ENCODE results near the gene ZNF385D. TPM values are rescaled to one million over a fixed set of nuclear protein-coding genes. Genes with fewer than 3 reads are reported as not detected.

ZNF385D gene
- total and polyA plus RNA-seq, 12 donors: 0.09 to 1.3 (median 0.63) TPM

- intact Hi-C loops (cut with DNase I): loop anchor here in 1 of 2 donors (10.0 kb wide), 1 partner anchor 363 kb away; no protein-coding TSS in a partner anchor
- 33 to 43% (median 35%) methylated on average over 6 of the region's 6 CpGs for WGBS, 4 donors
- no peaks in the 10 kb centered on the region for H3K36me3 ChIP-seq (replicated peaks in 1 of 2)
- H3K9me3 ChIP-seq (replicated peaks in 1 of 3): no peaks in the 10 kb centered on the region
- no peak for DNase-seq
- no peaks in the 10 kb centered on the region for H3K27me3 ChIP-seq
- TF ChIP-seq CTCF (IDR thresholded peaks at IDR 0.05) (no peak), POLR2A (IDR thresholded peaks at IDR 0.05) (no peak)
- H3K4me3 ChIP-seq: no peak overlapping the region
- H3K27ac ChIP-seq: no peak overlapping the region
- no peaks in the 10 kb centered on the region for H3K4me1 ChIP-seq (replicated peaks in 1 of 2)
Observed at GRCh38 chr3:21751886-21752285, 876 bp upstream of the ZNF385D start.

- no peak overlapping the region for H3K27ac ChIP-seq
- no peak for DNase-seq
- 33 to 35% (median 35%) methylated on average over 8 of the region's 8 CpGs for WGBS, 4 donors
- H3K27me3 ChIP-seq: no peaks in the 10 kb centered on the region
- intact Hi-C loops (cut with DNase I): loop anchor here in 1 of 2 donors (10.0 kb wide), 1 partner anchor 365 kb away; no protein-coding TSS in a partner anchor
- peak overlapping the region in 1 of 4 donors; percentile 26 for H3K4me3 ChIP-seq
- TF ChIP-seq POLR2A (IDR thresholded peaks at IDR 0.05) (no peak), CTCF (IDR thresholded peaks at IDR 0.05) (no peak)
- H3K9me3 ChIP-seq (replicated peaks in 1 of 3): no peaks in the 10 kb centered on the region
- H3K4me1 ChIP-seq (replicated peaks in 1 of 2): no peaks in the 10 kb centered on the region
- H3K36me3 ChIP-seq (replicated peaks in 1 of 2): no peaks in the 10 kb centered on the region
Observed at GRCh38 chr3:21750080-21750696, 822 bp downstream of the ZNF385D start.

- Histone ChIP-seq H3K27me3 (no peaks in the 10 kb centered on the region), H3K36me3 (replicated peaks in 1 of 2) (no peaks in the 10 kb centered on the region), H3K4me3 (no peak overlapping the region), H3K9me3 (replicated peaks in 1 of 3) (no peaks in the 10 kb centered on the region), H3K27ac (no peak overlapping the region), H3K4me1 (replicated peaks in 1 of 2) (no peaks in the 10 kb centered on the region)
- 73 to 78% (median 76%) methylated on average over 5 of the region's 5 CpGs for whole genome bisulfite sequencing, 4 donors
- intact Hi-C loops (cut with DNase I): no loop called here
- DNase-seq: no peak
- no peak for TF ChIP-seq POLR2A (IDR thresholded peaks at IDR 0.05)
- TF ChIP-seq CTCF (IDR thresholded peaks at IDR 0.05): no peak
Observed at GRCh38 chr3:21747966-21748555, 2.9 kb downstream of the ZNF385D start.

- H3K27ac ChIP-seq: no peak overlapping the region
- no peak for DNase-seq
- no peaks in the 10 kb centered on the region for H3K27me3 ChIP-seq
- WGBS, 4 donors: 77 to 86% (median 82%) methylated on average over 3 of the region's 3 CpGs
- H3K36me3 ChIP-seq (replicated peaks in 1 of 2): no peaks in the 10 kb centered on the region
- no peak overlapping the region for H3K4me3 ChIP-seq
- H3K9me3 ChIP-seq (replicated peaks in 1 of 3): no peaks in the 10 kb centered on the region
- intact Hi-C loops (cut with DNase I): no loop called here
- TF ChIP-seq CTCF (IDR thresholded peaks at IDR 0.05) (no peak), POLR2A (IDR thresholded peaks at IDR 0.05) (no peak)
- no peaks in the 10 kb centered on the region for H3K4me1 ChIP-seq (replicated peaks in 1 of 2)
Observed at GRCh38 chr3:21747376-21747775, 3.6 kb downstream of the ZNF385D start.
